Osteocyte (in vitro differentiated cells): ENCODE measurements around the gene POC1A. TPM values are rescaled to one million over a fixed set of nuclear protein-coding genes. Genes with fewer than 3 reads are reported as not detected.

ENCODE experiments used
- DNase-seq: peaks from one replicate; pipeline ENCODE4 v3.0.0; 2021; ENCODE audit warnings: mixed read lengths; ENCODE audit not compliant: unreplicated experiment; ENCODE audit errors: extremely low spot score
- H3K27ac Mint-ChIP-seq: one replicate; pipeline ENCODE4 v1.8.0; 2021; ENCODE audit warnings: mild to moderate bottlenecking, mixed read lengths; ENCODE audit not compliant: unreplicated experiment
- H3K27me3 Mint-ChIP-seq: one replicate; pipeline ENCODE4 v1.8.0; 2021; ENCODE audit warnings: mixed read lengths; ENCODE audit not compliant: unreplicated experiment
- H3K36me3 Mint-ChIP-seq: one replicate; pipeline ENCODE4 v1.8.0; 2021; ENCODE audit warnings: mixed read lengths; ENCODE audit not compliant: unreplicated experiment
- H3K4me1 Mint-ChIP-seq: one replicate; pipeline ENCODE4 v1.8.0; 2021; ENCODE audit warnings: mixed read lengths; ENCODE audit not compliant: unreplicated experiment
- H3K4me3 Mint-ChIP-seq: one replicate; pipeline ENCODE4 v1.8.0; 2021; ENCODE audit warnings: mild to moderate bottlenecking, moderate library complexity, mixed read lengths; ENCODE audit not compliant: unreplicated experiment
- H3K9me3 Mint-ChIP-seq: one replicate; pipeline ENCODE4 v1.8.0; 2021; ENCODE audit warnings: mixed read lengths; ENCODE audit not compliant: unreplicated experiment
- CTCF ChIP-seq: fragments of 200-600 bp; sonication (generic); IDR thresholded peaks from 2 replicates; pipeline ENCODE4 v1.5.0; 2021; ENCODE audit warnings: antibody characterized with exemption, mild to moderate bottlenecking, moderate library complexity
- total RNA-seq: library from RNA; stranded (reverse); gene quantifications from 2 replicates; pipeline ENCODE4 v1.2.1, GENCODE V29; 2021

POC1A gene
- total RNA-seq, 1 donor from 2014 or later = 5.1 TPM

- Mint-ChIP-seq H3K9me3 (no peaks in the 10 kb centered on the region), H3K27ac (no peak overlapping the region), H3K27me3 (no peaks in the 10 kb centered on the region), H3K4me1 (peaks cover 3% of the 10 kb centered on the region), H3K4me3 (no peak overlapping the region), H3K36me3 (no peaks in the 10 kb centered on the region)
- no peak for DNase-seq
- TF ChIP-seq CTCF = no peak
Observed at GRCh38 chr3:52032702-52033408, 121.4 kb downstream of the POC1A start.

DNA sequence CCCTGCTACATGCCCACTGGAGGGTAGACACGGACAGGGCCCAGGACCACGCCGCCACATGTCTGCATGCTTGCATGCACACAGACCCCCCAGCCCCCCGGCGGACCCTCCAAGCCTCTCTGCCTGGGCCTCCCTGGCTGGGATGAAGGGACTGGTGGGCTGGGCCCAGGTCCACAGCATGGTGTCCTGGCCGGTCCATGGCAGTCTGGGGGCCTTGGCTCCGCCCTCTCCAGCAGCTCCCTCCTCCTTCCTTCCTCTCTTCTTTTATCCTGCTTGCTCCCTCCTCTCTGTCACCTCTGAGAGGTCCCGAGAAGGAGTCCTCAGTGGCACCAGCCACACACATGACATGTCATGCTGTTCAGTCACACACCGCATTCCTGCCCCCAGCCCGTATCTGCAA is 122.3 kb downstream of the POC1A start:
- Mint-ChIP-seq H3K27ac (no peak overlapping the region), H3K36me3 (no peaks in the 10 kb centered on the region), H3K4me1 (peaks cover 3% of the 10 kb centered on the region), H3K27me3 (no peaks in the 10 kb centered on the region), H3K9me3 (no peaks in the 10 kb centered on the region), H3K4me3 (no peak overlapping the region)
- TF ChIP-seq CTCF = no peak
- DNase-seq = no peak

- Mint-ChIP-seq H3K9me3 (no peaks in the 10 kb centered on the region), H3K36me3 (no peaks in the 10 kb centered on the region), H3K4me1 (peaks cover 8% of the 10 kb centered on the region), H3K4me3 (no peak overlapping the region), H3K27me3 (no peaks in the 10 kb centered on the region), H3K27ac (no peak overlapping the region)
- no peak for DNase-seq
- TF ChIP-seq CTCF = no peak
Observed at GRCh38 chr3:52030714-52031310, 123.4 kb downstream of the POC1A start.

DNA sequence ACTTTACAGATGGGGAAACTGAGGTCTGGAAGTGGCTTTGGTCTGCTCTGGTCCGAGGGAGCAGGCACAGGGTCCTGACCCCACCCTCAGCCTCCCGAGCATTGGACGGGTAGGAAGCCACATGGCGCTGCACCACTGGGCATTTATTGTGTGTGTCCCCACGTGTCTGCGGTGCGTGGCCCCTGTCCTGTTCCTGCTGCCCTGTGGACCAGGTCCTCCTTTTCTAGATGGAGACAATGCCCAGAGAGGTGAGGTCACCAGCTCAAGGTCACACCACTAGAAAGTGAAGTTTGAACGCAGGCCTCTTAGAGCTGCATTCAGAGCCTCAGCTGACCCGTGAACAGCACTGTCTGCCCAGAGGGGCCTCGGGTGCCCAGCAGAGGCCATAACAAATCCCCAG is 124.7 kb downstream of the POC1A start:
- Mint-ChIP-seq H3K27ac (no peak overlapping the region), H3K9me3 (no peaks in the 10 kb centered on the region), H3K4me3 (no peak overlapping the region), H3K36me3 (no peaks in the 10 kb centered on the region), H3K27me3 (no peaks in the 10 kb centered on the region), H3K4me1 (peaks cover 17% of the 10 kb centered on the region)
- no peak for TF ChIP-seq CTCF
- no peak for DNase-seq

DNA sequence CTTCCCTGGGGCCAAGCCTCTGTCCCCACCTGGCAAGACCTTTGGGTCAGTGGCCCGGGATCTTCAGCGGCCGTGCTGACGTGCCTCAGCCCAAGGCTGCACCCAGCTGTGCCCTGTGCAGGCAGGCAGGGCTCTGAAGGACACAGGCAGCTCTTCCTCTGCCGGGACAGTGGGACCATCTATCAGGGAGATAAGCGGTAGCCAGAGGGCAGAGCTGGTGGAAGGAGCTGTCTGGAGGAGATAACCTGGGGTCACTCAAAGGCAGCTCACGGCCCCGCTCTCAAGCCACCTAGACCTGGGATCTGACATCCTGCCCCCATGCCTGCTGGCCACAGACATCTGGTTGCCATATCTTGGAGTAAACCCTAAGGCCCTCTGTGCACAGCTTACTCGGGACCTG is 125.2 kb downstream of the POC1A start:
- TF ChIP-seq CTCF = no peak

More for the DNA sequence above, 125.2 kb downstream of the POC1A start:
- Mint-ChIP-seq H3K4me1 (peaks cover 22% of the 10 kb centered on the region), H3K4me3 (no peak overlapping the region), H3K27ac (no peak overlapping the region), H3K36me3 (no peaks in the 10 kb centered on the region), H3K9me3 (no peaks in the 10 kb centered on the region), H3K27me3 (no peaks in the 10 kb centered on the region)
- DNase-seq = no peak
